ENCODE measurements around the gene PEX5L.
"Not testable (repeated sequence)": the region's sequence is repeated elsewhere in the genome, so short reads cannot be mapped to it uniquely, and the experiment has no call there.

The PEX5L gene

GRCh38 chr3:179829401-179829800 is 207.3 kb downstream of the PEX5L start:
- DNase-seq, result no peak

- no peak for DNase-seq
Measured at GRCh38 chr3:179828738-179829137, 208.0 kb downstream of the PEX5L start.

- DNase-seq, result no peak
Measured at GRCh38 chr3:179826247-179826637, 210.5 kb downstream of the PEX5L start.

GRCh38 chr3:179825527-179826246 is 211.1 kb downstream of the PEX5L start:
- DNase-seq, result no peak

GRCh38 chr3:179822296-179822695 is 214.4 kb downstream of the PEX5L start:
- DNase-seq, result no peak

- no peak for DNase-seq
Measured at GRCh38 chr3:179819379-179819778, 217.4 kb downstream of the PEX5L start.

GRCh38 chr3:179812096-179812382 is 224.7 kb downstream of the PEX5L start:
- no peak for DNase-seq

GRCh38 chr3:179811321-179812095 is 225.2 kb downstream of the PEX5L start:
- peak; percentile 17 for DNase-seq

GRCh38 chr3:179809639-179810038 is 227.1 kb downstream of the PEX5L start:
- no peak for DNase-seq

GRCh38 chr3:179807588-179807987 is 229.1 kb downstream of the PEX5L start:
- no peak for DNase-seq

GRCh38 chr3:179806177-179806576 is 230.6 kb downstream of the PEX5L start:
- no peak for DNase-seq

- DNase-seq, result no peak
Measured at GRCh38 chr3:179801856-179802255, 234.9 kb downstream of the PEX5L start.

GRCh38 chr3:179801263-179801662 is 235.5 kb downstream of the PEX5L start:
- DNase-seq, result no peak

- no peak for DNase-seq
Measured at GRCh38 chr3:179797192-179797591, 239.5 kb downstream of the PEX5L start.

GRCh38 chr3:179796421-179796820 is 240.3 kb downstream of the PEX5L start:
- no peak for DNase-seq

GRCh38 chr3:179794355-179794754 is 242.4 kb downstream of the PEX5L start:
- no peak for DNase-seq

GRCh38 chr3:179791793-179792192 is 244.9 kb downstream of the PEX5L start:
- DNase-seq, result no peak

GRCh38 chr3:179788996-179789395 is 247.7 kb downstream of the PEX5L start:
- DNase-seq, result no peak

- not testable (repeated sequence) for DNase-seq
Measured at GRCh38 chr3:179782841-179783240, 253.9 kb downstream of the PEX5L start.

GRCh38 chr3:179775416-179776122 is 261.2 kb downstream of the PEX5L start:
- no peak for DNase-seq

GRCh38 chr3:179772297-179772696 is 264.4 kb downstream of the PEX5L start:
- DNase-seq, result no peak

GRCh38 chr3:179771797-179772196 is 264.9 kb downstream of the PEX5L start:
- no peak for DNase-seq

- no peak for DNase-seq
Measured at GRCh38 chr3:179769411-179770247, 267.1 kb downstream of the PEX5L start.
